Panc1 (cell line): Measurements from ENCODE around the gene ZNF543. TPM values are rescaled to one million over a fixed set of nuclear protein-coding genes. Genes with fewer than 3 reads are reported as not detected.

Source experiments
- ATAC-seq: fragments of 200-7000 bp; cut with Tn5 transposase; 2 replicates; pipeline ENCODE4 v1.9.1; 2020; ENCODE audit warnings: mild to moderate bottlenecking, moderate library complexity
- BruUV-seq: library from RNA; stranded (reverse); fragments of 400-500 nt; replicated peaks from 2 replicates; lab custom pipeline; 2021; lab: Mats Ljungman, UMichigan
- CTCF ChIA-PET: fragments of 300-600 bp; sonication (Branson Sonifier 250); formaldehyde crosslinking; loops from one replicate; lab custom pipeline; 2022; ENCODE audit warnings: antibody characterized with exemption; lab: Charles Lee
- POLR2A ChIA-PET: fragments of 300-600 bp; sonication (Branson Sonifier 250); formaldehyde crosslinking; loops from one replicate; lab custom pipeline; 2022; ENCODE audit warnings: antibody characterized with exemption; lab: Charles Lee
- DNase-seq: peaks from one replicate; pipeline ENCODE4 v3.0.0-alpha.2; 2010; ENCODE audit warnings: low read depth, low spot score
- H3K27ac ChIP-seq: 2 replicates; pipeline ENCODE4 v1.5.1; 2011; ENCODE audit warnings: mild to moderate bottlenecking, low read length, inconsistent platforms
- H3K27me3 ChIP-seq: fragments of 200-500 bp; sonication (Bioruptor generic); 2 replicates; pipeline ENCODE4 v1.6.0; 2014; ENCODE audit warnings: low read length, inconsistent platforms; ENCODE audit not compliant: control insufficient read depth, insufficient read depth
- H3K36me3 ChIP-seq: fragments of 200-500 bp; sonication (Bioruptor generic); 2 replicates; pipeline ENCODE4 v1.5.1; 2014; ENCODE audit warnings: inconsistent platforms, mild to moderate bottlenecking, low read length, moderate library complexity; ENCODE audit not compliant: control insufficient read depth, insufficient read depth
- H3K4me1 ChIP-seq: 2 replicates; pipeline ENCODE4 v1.5.1; 2011; ENCODE audit warnings: inconsistent platforms, mild to moderate bottlenecking, low read length, moderate library complexity; ENCODE audit not compliant: control insufficient read depth, insufficient read depth
- H3K4me3 ChIP-seq, 2 experiments: 2 replicates each; pipeline ENCODE4 v1.5.1; 2011 to 2012; ENCODE audit warnings: low read depth in 2 of 2, low read length in 2 of 2, mild to moderate bottlenecking in 2 of 2, inconsistent platforms in 1 of 2, moderate library complexity in 1 of 2
- H3K9me3 ChIP-seq: fragments of 200-500 bp; sonication (Bioruptor generic); 2 replicates; pipeline ENCODE4 v1.5.1; 2014; ENCODE audit warnings: low read depth, mild to moderate bottlenecking, inconsistent platforms, low read length, moderate library complexity; ENCODE audit not compliant: control insufficient read depth, insufficient read depth
- CTCF ChIP-seq: fragments of 450-650 bp; IDR thresholded peaks from 2 replicates; pipeline ENCODE4 v1.5.1; 2017; ENCODE audit warnings: mild to moderate bottlenecking
- POLR2AphosphoS5 ChIP-seq: IDR thresholded peaks from 2 replicates; pipeline ENCODE4 v1.6.1; 2012; ENCODE audit warnings: mild to moderate bottlenecking, low read depth, low read length, moderate library complexity
- REST ChIP-seq, 2 experiments: IDR thresholded peaks; 2 replicates each; pipeline ENCODE4 v1.6.1; 2011 to 2012; ENCODE audit warnings: low read depth in 2 of 2, control low read depth in 1 of 2, low read length in 1 of 2, mild to moderate bottlenecking in 1 of 2, moderate library complexity in 1 of 2; ENCODE audit not compliant: insufficient read depth in 1 of 2
- SIN3A ChIP-seq: IDR thresholded peaks from 2 replicates; pipeline ENCODE4 v1.6.1; 2012; ENCODE audit warnings: low read depth, mild to moderate bottlenecking, low read length, moderate library complexity, borderline replicate concordance; ENCODE audit not compliant: insufficient read depth
- TCF7L2 ChIP-seq: IDR thresholded peaks from 2 replicates; pipeline ENCODE4 v1.6.1; 2011; ENCODE audit warnings: mild to moderate bottlenecking, low read depth, low read length, inconsistent platforms
- in situ Hi-C: cut with HindIII; loops from 2 replicates; pipeline ENCODE4 v1.10.0; 2016; ENCODE audit warnings: low sequenced_read_pairs, low pct_unique_long_range_greater_than_20kb
- intact Hi-C: fragments of 100-400 bp; cut with micrococcal nuclease; formaldehyde crosslinking; loops from one replicate; pipeline ENCODE4 v1.10.0; 2022; ENCODE audit not compliant: unreplicated experiment
- total RNA-seq: library from RNA; stranded (reverse); gene quantifications from one replicate; pipeline ENCODE4 v1.2.1, GENCODE V29; 2021; ENCODE audit not compliant: unreplicated experiment

The ZNF543 gene
- total RNA-seq, 1 experiment from 2014 or later, result 10.8 TPM

GRCh38 chr19:57321751-57322150 is 1.5 kb downstream of the ZNF543 start:
- peaks cover 3% of the 10 kb centered on the region; the same call in 1 of the 2 replicates for H3K27me3 ChIP-seq
- no peaks in the 10 kb centered on the region for H3K9me3 ChIP-seq
- no peak for TF ChIP-seq SIN3A
- TF ChIP-seq CTCF, result no peak
- no peak for TF ChIP-seq REST (IDR thresholded peaks at IDR 0.05; ENCODE audit: insufficient read depth in 1 of 2, low read depth in 2 of 2, low read length in 1 of 2)
- no peak for TF ChIP-seq POLR2AphosphoS5
- no peak for TF ChIP-seq TCF7L2
- no peak for ATAC-seq
- peak overlapping the region; percentile 88 for H3K27ac ChIP-seq
- POLR2A ChIA-PET, result interaction anchor here (0.6 kb wide), 1 partner anchor 11 kb away, joined by 4 read pairs; no protein-coding TSS in a partner anchor
- in situ Hi-C loops, result no loop called here
- CTCF ChIA-PET, result no interaction called here
- H3K36me3 ChIP-seq, result peaks cover 5% of the 10 kb centered on the region
- H3K4me1 ChIP-seq, result peaks cover 11% of the 10 kb centered on the region
- intact Hi-C loops, result no loop called here
- no TSS peak for BruUV-seq
- no peak for DNase-seq
- H3K4me3 ChIP-seq, result peak overlapping the region; percentile 71 to 79

- H3K27me3 ChIP-seq, result no peaks in the 10 kb centered on the region
- ChIA-PET POLR2A (no interaction called here), CTCF (no interaction called here)
- no peak overlapping the region for H3K27ac ChIP-seq
- H3K9me3 ChIP-seq, result peaks cover 7% of the 10 kb centered on the region; the same call in 1 of the 2 replicates
- in situ Hi-C loops (no loop called here), intact Hi-C loops (no loop called here)
- no TSS peak for BruUV-seq
- DNase-seq (no peak), ATAC-seq (no peak)
- no peak overlapping the region for H3K4me3 ChIP-seq
- peaks cover 16% of the 10 kb centered on the region for H3K36me3 ChIP-seq
- H3K4me1 ChIP-seq, result peaks cover 11% of the 10 kb centered on the region
- no peak for TF ChIP-seq POLR2AphosphoS5
- TF ChIP-seq SIN3A, result no peak
- TF ChIP-seq CTCF, result no peak
- TF ChIP-seq TCF7L2, result no peak
- TF ChIP-seq REST (IDR thresholded peaks at IDR 0.05; ENCODE audit: insufficient read depth in 1 of 2, low read depth in 2 of 2, low read length in 1 of 2), result no peak
Measured at GRCh38 chr19:57324992-57325391, 4.7 kb downstream of the ZNF543 start.
